Measurements from ENCODE around the gene MORC3.
A peak's percentile ranks its signal among the peaks of the same experiment; 100 is the strongest.
"Not testable (repeated sequence)": the region's sequence is repeated elsewhere in the genome, so short reads cannot be mapped to it uniquely, and the experiment has no call there.

Gene MORC3

GRCh38 chr21:36306872-36307534, 13.0 kb upstream of the MORC3 start:
- Histone ChIP-seq H3K4me1 (no peaks in the 10 kb centered on the region), H3K9ac (no peak overlapping the region), H3K4me3 (ENCODE audit: low read depth, low read length) (no peak overlapping the region), H3K27ac (no peak overlapping the region), H3K79me2 (no peaks in the 10 kb centered on the region), H3K36me3 (ENCODE audit: control insufficient read depth, insufficient read depth, low read length) (no peaks in the 10 kb centered on the region), H3K9me3 (ENCODE audit: control insufficient read depth, low read length) (no peaks in the 10 kb centered on the region), H2AFZ (no peak overlapping the region), H3K27me3 (ENCODE audit: control insufficient read depth, insufficient read depth, low read length) (no peaks in the 10 kb centered on the region), H3K4me2 (ENCODE audit: low read length) (no peak overlapping the region)
- no peak for TF ChIP-seq CTCF (IDR thresholded peaks at IDR 0.05)

- H3K4me2 ChIP-seq (ENCODE audit: low read length): no peak overlapping the region
- H3K4me3 ChIP-seq (ENCODE audit: low read depth, low read length): no peak overlapping the region
- no peak for TF ChIP-seq CTCF (IDR thresholded peaks at IDR 0.05)
Measured at GRCh38 chr21:36310016-36310415, 10.0 kb upstream of the MORC3 start.

GRCh38 chr21:36313446-36313845, 6.6 kb upstream of the MORC3 start:
- not testable (repeated sequence) for H3K4me3 ChIP-seq (ENCODE audit: low read depth, low read length); H3K79me2 ChIP-seq; H3K27me3 ChIP-seq (ENCODE audit: control insufficient read depth, insufficient read depth, low read length); H3K27ac ChIP-seq; H3K4me1 ChIP-seq; H3K9me3 ChIP-seq (ENCODE audit: control insufficient read depth, low read length); H3K4me2 ChIP-seq (ENCODE audit: low read length); H2AFZ ChIP-seq; H3K9ac ChIP-seq; H3K36me3 ChIP-seq (ENCODE audit: control insufficient read depth, insufficient read depth, low read length)

More at GRCh38 chr21:36310016-36310415, 10.0 kb upstream of the MORC3 start:
- Histone ChIP-seq H3K79me2 (no peaks in the 10 kb centered on the region), H3K9me3 (ENCODE audit: control insufficient read depth, low read length) (no peaks in the 10 kb centered on the region), H3K27me3 (ENCODE audit: control insufficient read depth, insufficient read depth, low read length) (no peaks in the 10 kb centered on the region), H2AFZ (no peak overlapping the region), H3K4me1 (no peaks in the 10 kb centered on the region), H3K36me3 (ENCODE audit: control insufficient read depth, insufficient read depth, low read length) (no peaks in the 10 kb centered on the region), H3K27ac (no peak overlapping the region), H3K9ac (no peak overlapping the region)

GRCh38 chr21:36316045-36316444, 4.0 kb upstream of the MORC3 start:
- H3K4me2 ChIP-seq (ENCODE audit: low read length); H2AFZ ChIP-seq; H3K36me3 ChIP-seq (ENCODE audit: control insufficient read depth, insufficient read depth, low read length); H3K79me2 ChIP-seq; H3K9me3 ChIP-seq (ENCODE audit: control insufficient read depth, low read length); H3K4me1 ChIP-seq; H3K27ac ChIP-seq; H3K4me3 ChIP-seq (ENCODE audit: low read depth, low read length); H3K9ac ChIP-seq; H3K27me3 ChIP-seq (ENCODE audit: control insufficient read depth, insufficient read depth, low read length): not testable (repeated sequence)

GRCh38 chr21:36316872-36317484, 3.0 kb upstream of the MORC3 start:
- no peak overlapping the region for H3K9ac ChIP-seq
- H3K27me3 ChIP-seq (ENCODE audit: control insufficient read depth, insufficient read depth, low read length): no peaks in the 10 kb centered on the region
- H2AFZ ChIP-seq: no peak overlapping the region
- H3K9me3 ChIP-seq (ENCODE audit: control insufficient read depth, low read length): no peaks in the 10 kb centered on the region
- no peak overlapping the region for H3K27ac ChIP-seq
- no peak overlapping the region for H3K4me2 ChIP-seq (ENCODE audit: low read length)
- no peak for TF ChIP-seq CTCF (IDR thresholded peaks at IDR 0.05)
- H3K4me1 ChIP-seq: no peaks in the 10 kb centered on the region
- peaks cover 2% of the 10 kb centered on the region for H3K79me2 ChIP-seq
- no peaks in the 10 kb centered on the region for H3K36me3 ChIP-seq (ENCODE audit: control insufficient read depth, insufficient read depth, low read length)
- H3K4me3 ChIP-seq (ENCODE audit: low read depth, low read length): no peak overlapping the region

GRCh38 chr21:36319406-36319766, 611 bp upstream of the MORC3 start:
- Histone ChIP-seq H3K27ac (peak overlapping the region; percentile 97), H3K4me2 (ENCODE audit: low read length) (peak overlapping the region; percentile 92), H3K4me3 (ENCODE audit: low read depth, low read length) (peak overlapping the region; percentile 70), H2AFZ (peak overlapping the region; percentile 48)
- H3K36me3 ChIP-seq (ENCODE audit: control insufficient read depth, insufficient read depth, low read length); H3K27me3 ChIP-seq (ENCODE audit: control insufficient read depth, insufficient read depth, low read length); H3K79me2 ChIP-seq; H3K9me3 ChIP-seq (ENCODE audit: control insufficient read depth, low read length); H3K4me1 ChIP-seq; H3K9ac ChIP-seq: not testable (repeated sequence)
